K562 (cell line): Measurements from ENCODE around the gene CYSTM1. TPM values are rescaled to one million over a fixed set of nuclear protein-coding genes. Genes with fewer than 3 reads are reported as not detected.

Experiments
- ATAC-seq: fragments of 200-7000 bp; cut with Tn5 transposase; 3 replicates; pipeline ENCODE4 v1.9.1; 2020; ENCODE audit warnings: moderate library complexity
- BruUV-seq: library from RNA; stranded (reverse); fragments of 400-500 nt; replicated peaks from 2 replicates; lab custom pipeline; 2021; lab: Mats Ljungman, UMichigan
- CTCF ChIA-PET: fragments of 300-600 bp; formaldehyde crosslinking; extraction: SDS; loops from one replicate; lab custom pipeline; 2021; ENCODE audit warnings: low intra/inter-chr PET ratio; lab: Yijun Ruan, JAX
- POLR2A ChIA-PET: fragments of 300-600, 350-650 bp; sonication (Branson Sonifier 250); formaldehyde crosslinking; extraction: SDS; loops from one replicate; lab custom pipeline; 2021; ENCODE audit warnings: antibody characterized with exemption, inconsistent platforms; lab: Yijun Ruan, JAX
- DNase-seq, 4 experiments: peaks; one replicate each; pipeline versions ENCODE4 v3.0.0 to v3.0.0-alpha.2; 2011 to 2018; ENCODE audit warnings: low spot score in 3 of 4, mixed read lengths in 3 of 4; ENCODE audit errors: extremely low read depth in 1 of 4
- FAIRE-seq: peaks from 2 replicates; lab custom pipeline; 2011; peaks lifted over from hg19 to GRCh38; lab: Jason Lieb, UNC
- H2AFZ ChIP-seq: 2 replicates; pipeline ENCODE4 v1.6.0; 2011; ENCODE audit warnings: low read depth, low read length, control low read depth, inconsistent platforms
- H3K27ac ChIP-seq: fragments of 200-600 bp; 3 replicates; pipeline ENCODE4 v1.8.0; 2011; ENCODE audit warnings: low read depth, mild to moderate bottlenecking, control low read depth, inconsistent platforms, low read length, moderate library complexity, mixed read lengths; ENCODE audit errors: extremely low read depth
- H3K27me3 ChIP-seq, 2 experiments: fragments of 300-600 bp in 1 of 2; 2 replicates in 1 of 2; 3 replicates in 1 of 2; pipeline versions ENCODE4 v1.6.0 to v1.8.0; 2011; ENCODE audit warnings: inconsistent platforms in 2 of 2, low read length in 2 of 2, mild to moderate bottlenecking in 1 of 2, mixed read lengths in 1 of 2, moderate library complexity in 1 of 2; ENCODE audit not compliant: control insufficient read depth in 2 of 2, insufficient read depth in 2 of 2
- H3K36me3 ChIP-seq: fragments of 300-600 bp; 3 replicates; pipeline ENCODE4 v1.8.0; 2011; ENCODE audit warnings: mild to moderate bottlenecking, low read length, inconsistent platforms; ENCODE audit not compliant: control insufficient read depth, insufficient read depth
- H3K4me1 ChIP-seq, 2 experiments: fragments of 200-600 bp in 1 of 2; replicated peaks in 1 of 2; 2 replicates in 1 of 2; 3 replicates in 1 of 2; pipeline versions ENCODE4 v1.5.1 to v1.8.0; 2011; ENCODE audit warnings: inconsistent platforms in 2 of 2, low read length in 2 of 2, mild to moderate bottlenecking in 1 of 2, mixed read lengths in 1 of 2, moderate library complexity in 1 of 2; ENCODE audit not compliant: control insufficient read depth in 2 of 2, insufficient read depth in 2 of 2
- H3K4me2 ChIP-seq: 2 replicates; pipeline ENCODE4 v1.6.1; 2011; ENCODE audit warnings: low read length, control low read depth, inconsistent platforms, mixed read lengths; ENCODE audit not compliant: insufficient read depth
- H3K4me3 ChIP-seq: fragments of 200-600 bp; sonication (generic), shearing (Covaris generic); 2 replicates; pipeline ENCODE4 v1.5.1; 2016; ENCODE audit warnings: control low read depth, inconsistent platforms
- H3K79me2 ChIP-seq: fragments of 200-600 bp; 3 replicates; pipeline ENCODE4 v1.8.0; 2011; ENCODE audit warnings: low read length, inconsistent platforms; ENCODE audit not compliant: control insufficient read depth, insufficient read depth
- H3K9ac ChIP-seq, 2 experiments: 2 replicates each; pipeline versions ENCODE4 v1.6.0 to v1.6.1; 2011; ENCODE audit warnings: low read depth in 2 of 2, low read length in 2 of 2, control low read depth in 1 of 2, inconsistent platforms in 1 of 2, mild to moderate bottlenecking in 1 of 2, mixed read lengths in 1 of 2; ENCODE audit not compliant: insufficient read depth in 1 of 2
- H3K9me1 ChIP-seq: one replicate; pipeline ENCODE4 v1.6.0; 2011; ENCODE audit warnings: inconsistent platforms, mild to moderate bottlenecking, low read length, moderate library complexity; ENCODE audit not compliant: control insufficient read depth, insufficient read depth
- H3K9me3 ChIP-seq: replicated peaks from 2 replicates; pipeline ENCODE4 v1.5.1; 2011; ENCODE audit warnings: low read depth, low read length, inconsistent platforms; ENCODE audit not compliant: control insufficient read depth, insufficient read depth
- H4K20me1 ChIP-seq: replicated peaks from 2 replicates; pipeline ENCODE4 v1.6.1; 2011; ENCODE audit warnings: low read length, inconsistent platforms, mixed read lengths; ENCODE audit not compliant: control insufficient read depth, insufficient read depth
- TAF1 ChIP-seq: IDR thresholded peaks from 2 replicates; pipeline ENCODE4 v1.6.1; 2011; ENCODE audit warnings: mild to moderate bottlenecking, low read length, moderate library complexity; ENCODE audit not compliant: insufficient read depth, control insufficient read depth, severe bottlenecking; ENCODE audit errors: extremely low read depth
- TEAD2 ChIP-seq: fragments of 450-650 bp; IDR thresholded peaks from 2 replicates; pipeline ENCODE4 v1.6.1; 2016; ENCODE audit warnings: missing genetic modification characterization, control low read depth, missing compliant biosample characterization
- ZNF311 ChIP-seq: fragments of 250-450 bp; sonication (Bioruptor Pico); IDR thresholded peaks from 2 replicates; pipeline ENCODE4 v1.4.0; 2020; ENCODE audit warnings: mild to moderate bottlenecking, moderate library complexity
- WGBS: fragments of 100-300 bp; shearing (Covaris generic); methylation state at CpG from one replicate; pipeline ENCODE4 v1.1.6; 2016; ENCODE audit warnings: low coverage, mixed read lengths; ENCODE audit not compliant: insufficient coverage; ENCODE audit errors: missing lambda C conversion rate; 5-methylcytosine and 5-hydroxymethylcytosine counted together
- in situ Hi-C: fragments of 300-500 bp; cut with MboI; formaldehyde crosslinking; loops from 4 replicates; pipeline ENCODE4 v1.15.0; 2018; ENCODE audit warnings: inconsistent platforms, mixed read lengths
- intact Hi-C: fragments of 100-400 bp; cut with micrococcal nuclease; formaldehyde crosslinking; loops from 2 replicates; pipeline ENCODE4 v1.14.2; 2022
- polyA plus RNA-seq, 8 experiments: library from polyadenylated mRNA; depleted of rRNA in 4 of 8; stranded (reverse) in 5 of 8; unstranded in 3 of 8; fragments of >200 nt; fragmentation: Nextera tagmentation in 2 of 8; fragmentation: Illumina TruSeq in 1 of 8; extraction: Ambion mirVana in 2 of 8; extraction: Trizol in 1 of 8; gene quantifications; 2 replicates each; pipeline versions ENCODE4 v1.2.1 to v1.2.3, GENCODE V29; 2011 to 2014; ENCODE audit warnings: inconsistent platforms in 1 of 8, missing spikeins in 1 of 8
- total RNA-seq, 7 experiments: library from RNA; depleted of rRNA in 6 of 7; stranded (reverse); fragments of >200 nt in 6 of 7; fragmentation: Illumina TruSeq in 2 of 7; extraction: Trizol in 2 of 7; gene quantifications; 2 replicates each; pipeline versions ENCODE4 v1.2.1 to v1.2.3, GENCODE V29; 2011 to 2021; ENCODE audit warnings: low replicate concordance in 1 of 7
- TF ChIP-seq, protein P1 (sequence below): sonication (generic); formaldehyde crosslinking; IDR thresholded peaks from 2 replicates; pipeline ENCODE4 v1.8.0; 2022; ENCODE audit warnings: missing genetic modification reagents, mild to moderate bottlenecking, moderate library complexity, borderline replicate concordance
- TF ChIP-seq, protein P2 (sequence below): fragments of 450-650 bp; IDR thresholded peaks from 2 replicates; pipeline ENCODE4 v1.7.0; 2016; ENCODE audit warnings: borderline replicate concordance

The CYSTM1 gene
- total and polyA plus RNA-seq, 9 of the 15 experiments (the other 6 are each of a cell fraction or from before 2014, with no cell fraction given): 76.1 to 422 (median 108) TPM

DNA sequence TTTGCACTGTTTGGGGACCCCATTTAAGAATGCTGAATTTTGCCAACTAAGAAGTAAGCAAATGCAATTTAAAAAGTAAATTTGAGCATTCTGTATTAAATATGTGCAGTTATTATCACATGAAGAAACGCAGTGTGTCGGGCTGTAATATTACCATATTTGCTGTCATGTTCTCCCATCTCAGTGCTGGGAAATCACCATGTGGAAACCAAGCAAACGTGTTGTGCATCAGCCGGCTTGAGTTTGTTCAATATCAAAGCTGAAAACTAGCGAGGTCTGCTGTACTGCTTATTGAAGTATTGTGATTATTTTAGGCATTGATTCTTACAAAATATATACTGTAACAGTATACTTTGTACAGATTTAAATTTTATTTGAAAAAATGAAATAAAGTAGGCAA is 46.6 kb upstream of the CYSTM1 start:
- no peak overlapping the region for H3K4me3 ChIP-seq
- H3K79me2 ChIP-seq: no peaks in the 10 kb centered on the region
- no peak overlapping the region for H3K9ac ChIP-seq
- H2AFZ ChIP-seq: no peak overlapping the region
- H3K4me2 ChIP-seq: no peak overlapping the region
- 50% methylated on average over 5 of the region's 5 CpGs for WGBS
- H4K20me1 ChIP-seq: peaks cover 7% of the 10 kb centered on the region
- peak; percentile 29 for FAIRE-seq
- POLR2A ChIA-PET: interaction anchor here (1.2 kb wide), 1 partner anchor 16 kb away, joined by 3 read pairs; no protein-coding TSS in a partner anchor
- no peak for ATAC-seq
- in situ Hi-C loops (no loop called here), intact Hi-C loops (no loop called here)
- no peaks in the 10 kb centered on the region for H3K27me3 ChIP-seq
- H3K9me1 ChIP-seq: no peaks in the 10 kb centered on the region
- TF ChIP-seq, protein P1, sequence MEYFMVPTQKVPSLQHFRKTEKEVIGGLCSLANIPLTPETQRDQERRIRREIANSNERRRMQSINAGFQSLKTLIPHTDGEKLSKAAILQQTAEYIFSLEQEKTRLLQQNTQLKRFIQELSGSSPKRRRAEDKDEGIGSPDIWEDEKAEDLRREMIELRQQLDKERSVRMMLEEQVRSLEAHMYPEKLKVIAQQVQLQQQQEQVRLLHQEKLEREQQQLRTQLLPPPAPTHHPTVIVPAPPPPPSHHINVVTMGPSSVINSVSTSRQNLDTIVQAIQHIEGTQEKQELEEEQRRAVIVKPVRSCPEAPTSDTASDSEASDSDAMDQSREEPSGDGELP: no peak
- no peak for TF ChIP-seq TEAD2 (tag)
- TF ChIP-seq, protein P2, sequence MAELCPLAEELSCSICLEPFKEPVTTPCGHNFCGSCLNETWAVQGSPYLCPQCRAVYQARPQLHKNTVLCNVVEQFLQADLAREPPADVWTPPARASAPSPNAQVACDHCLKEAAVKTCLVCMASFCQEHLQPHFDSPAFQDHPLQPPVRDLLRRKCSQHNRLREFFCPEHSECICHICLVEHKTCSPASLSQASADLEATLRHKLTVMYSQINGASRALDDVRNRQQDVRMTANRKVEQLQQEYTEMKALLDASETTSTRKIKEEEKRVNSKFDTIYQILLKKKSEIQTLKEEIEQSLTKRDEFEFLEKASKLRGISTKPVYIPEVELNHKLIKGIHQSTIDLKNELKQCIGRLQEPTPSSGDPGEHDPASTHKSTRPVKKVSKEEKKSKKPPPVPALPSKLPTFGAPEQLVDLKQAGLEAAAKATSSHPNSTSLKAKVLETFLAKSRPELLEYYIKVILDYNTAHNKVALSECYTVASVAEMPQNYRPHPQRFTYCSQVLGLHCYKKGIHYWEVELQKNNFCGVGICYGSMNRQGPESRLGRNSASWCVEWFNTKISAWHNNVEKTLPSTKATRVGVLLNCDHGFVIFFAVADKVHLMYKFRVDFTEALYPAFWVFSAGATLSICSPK: no peak
- TF ChIP-seq TAF1: no peak
- no peak for TF ChIP-seq ZNF311 (CRISPR knock-in tag)
- DNase-seq: no peak
- no peaks in the 10 kb centered on the region for H3K36me3 ChIP-seq
- CTCF ChIA-PET: no interaction called here
- H3K9me3 ChIP-seq: no peaks in the 10 kb centered on the region; the same call in 1 of the 2 replicates
- BruUV-seq: no TSS peak
- no peak overlapping the region for H3K27ac ChIP-seq
- no peaks in the 10 kb centered on the region; a peak in 1 of 5 replicates for H3K4me1 ChIP-seq
